ENCODE data around the gene MAP4K2.

Gene MAP4K2

DNA sequence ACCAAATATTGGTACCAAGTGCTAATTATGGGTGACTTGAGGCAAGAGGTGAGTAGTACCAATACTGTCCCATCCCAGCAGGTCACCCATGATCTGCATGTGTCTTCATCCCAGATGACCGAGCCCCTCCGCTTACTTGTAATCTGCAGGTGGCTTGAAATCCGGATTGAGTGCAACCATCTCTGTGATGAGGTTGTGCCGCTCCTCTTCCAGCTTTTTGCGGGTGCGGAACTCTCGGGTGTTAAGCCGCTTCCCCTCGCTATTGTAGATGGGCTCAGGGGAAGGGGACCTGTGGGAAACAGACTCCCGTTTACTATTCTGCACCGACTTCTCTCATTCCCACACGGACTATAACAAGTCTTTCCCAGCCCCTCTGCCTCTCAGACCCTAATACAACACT is 32.9 kb downstream of the MAP4K2 start:
- no peak for DNase-seq (ENCODE audit: low read depth, low spot score)
- POLR2A ChIA-PET, result no interaction called here
- CTCF ChIA-PET, result interaction anchor here (0.7 to 3.1 kb wide), 2 partner anchors 9 to 124 kb away, joined by 3 to 9 read pairs; no protein-coding TSS in a partner anchor
- TF ChIP-seq CTCF (IDR thresholded peaks at IDR 0.05; ENCODE audit: insufficient read depth, low read length, missing control alignments), result no peak
- no peak overlapping the region for H3K4me3 ChIP-seq (ENCODE audit: low read depth, low read length)

DNA sequence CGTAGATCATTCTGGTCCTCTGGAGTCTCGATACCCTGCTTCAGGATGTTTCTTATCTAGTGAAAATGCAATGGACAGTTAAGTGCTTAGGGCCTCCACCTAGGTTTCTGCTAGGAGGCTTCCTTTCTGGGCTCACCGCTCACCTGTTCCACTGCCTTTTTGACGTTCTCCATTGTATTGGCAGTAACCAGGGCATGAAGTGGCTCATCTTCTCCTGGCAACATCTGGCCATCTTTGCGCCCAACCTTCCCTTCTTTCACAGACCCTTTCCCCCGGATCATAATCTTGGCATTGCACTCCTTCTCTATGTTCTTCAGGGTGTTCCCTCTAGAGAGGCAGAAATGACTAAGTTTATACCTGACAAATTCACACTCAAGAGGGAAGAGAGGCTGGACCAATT is 33.7 kb downstream of the MAP4K2 start:
- POLR2A ChIA-PET, result no interaction called here
- DNase-seq (ENCODE audit: low read depth, low spot score), result no peak
- CTCF ChIA-PET, result interaction anchor here (2.8 kb wide), 1 partner anchor 8 kb away, joined by 29 read pairs; the partner anchor contains the start of gene SF1
- no peak for TF ChIP-seq CTCF (IDR thresholded peaks at IDR 0.05; ENCODE audit: insufficient read depth, low read length, missing control alignments)
- no peak overlapping the region for H3K4me3 ChIP-seq (ENCODE audit: low read depth, low read length)

DNA sequence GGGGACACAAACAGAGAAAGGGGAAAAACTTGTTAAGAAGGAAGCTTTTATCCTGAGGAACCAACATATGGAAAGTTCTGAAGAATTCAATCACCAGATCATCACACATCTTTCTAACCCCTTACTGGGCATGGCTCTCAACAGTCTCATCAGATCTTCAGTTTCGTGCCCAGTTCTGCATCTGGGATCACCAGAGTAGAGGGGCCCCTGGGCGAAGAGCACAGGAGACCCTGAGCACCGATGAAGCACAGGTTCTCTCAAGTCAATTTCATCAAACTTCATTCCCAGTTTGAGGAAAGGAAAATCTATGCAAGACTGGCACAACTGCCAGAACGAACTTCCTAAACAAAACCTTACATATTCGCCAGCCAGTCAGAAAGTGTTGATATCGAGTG is 34.7 kb downstream of the MAP4K2 start:
- H3K4me3 ChIP-seq (ENCODE audit: low read depth, low read length), result no peak overlapping the region
- ChIA-PET CTCF (interaction anchor here (0.8 to 2.8 kb wide), 8 partner anchors 8 to 80 kb away, joined by 3 to 29 read pairs (median 5); partner anchors contain the start of genes PYGM, RASGRP2 and SF1), POLR2A (no interaction called here)
- DNase-seq (ENCODE audit: low read depth, low spot score), result no peak
- TF ChIP-seq CTCF (IDR thresholded peaks at IDR 0.05; ENCODE audit: insufficient read depth, low read length, missing control alignments), result no peak

- CTCF ChIA-PET, result interaction anchor here (0.8 to 2.8 kb wide), 10 partner anchors 8 to 79 kb away, joined by 3 to 29 read pairs (median 4); partner anchors contain the start of genes PYGM, RASGRP2 and SF1
- DNase-seq (ENCODE audit: low read depth, low spot score), result no peak
- no peak overlapping the region for H3K4me3 ChIP-seq (ENCODE audit: low read depth, low read length)
- POLR2A ChIA-PET, result no interaction called here
- peak; percentile 69 for TF ChIP-seq CTCF (IDR thresholded peaks at IDR 0.05; ENCODE audit: insufficient read depth, low read length, missing control alignments)
Measured at GRCh38 chr11:64767344-64768299, 35.4 kb downstream of the MAP4K2 start.

DNA sequence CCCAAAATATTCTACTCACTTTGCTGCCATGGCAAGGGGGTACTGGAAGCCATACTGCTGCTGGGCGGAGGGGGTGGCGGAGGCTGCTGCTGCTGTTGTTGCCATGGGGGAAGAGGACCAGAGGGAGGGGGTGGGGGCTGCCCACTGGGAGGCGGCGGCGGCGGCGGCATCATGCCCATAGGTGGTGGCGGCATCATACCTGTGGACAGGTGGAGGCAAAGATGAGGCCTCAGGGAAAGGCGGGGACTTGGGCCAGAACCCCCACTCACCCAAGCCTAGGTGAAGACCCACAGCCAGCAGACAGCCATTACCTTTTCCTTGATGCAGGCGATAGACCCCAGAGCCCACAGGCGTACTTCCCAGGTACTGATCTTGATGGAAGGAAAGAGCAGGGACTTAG is 36.1 kb downstream of the MAP4K2 start:
- POLR2A ChIA-PET, result no interaction called here
- CTCF ChIA-PET, result interaction anchor here (0.9 to 3.9 kb wide), 6 partner anchors 8 to 23 kb away, joined by 3 to 34 read pairs (median 6); partner anchors contain the start of genes RASGRP2 and SF1
- H3K4me3 ChIP-seq (ENCODE audit: low read depth, low read length), result no peak overlapping the region
- no peak for TF ChIP-seq CTCF (IDR thresholded peaks at IDR 0.05; ENCODE audit: insufficient read depth, low read length, missing control alignments)
- no peak for DNase-seq (ENCODE audit: low read depth, low spot score)

All from AG04449 (cell line).